Aorta (tissue), 5 donors: ENCODE data around the gene AFG1L. TPM values are rescaled to one million over a fixed set of nuclear protein-coding genes. Genes with fewer than 3 reads are reported as not detected.
"Not testable (repeated sequence)": the region's sequence is repeated elsewhere in the genome, so short reads cannot be mapped to it uniquely, and the experiment has no call there.

Experiments
- ATAC-seq: fragments of 200-7000 bp; cut with Tn5 transposase; one replicate; pipeline ENCODE4 v1.9.1; 2022; ENCODE audit warnings: moderate library complexity; ENCODE audit not compliant: low FRiP score
- DNase-seq, 2 donors: peaks; one replicate each; pipeline ENCODE4 v3.0.0-alpha.2; 2020
- H3K27ac ChIP-seq, 2 donors: one replicate each; pipeline ENCODE4 v1.5.1; 2013; ENCODE audit warnings: low read length in 2 of 2, mild to moderate bottlenecking in 2 of 2, moderate library complexity in 2 of 2, control low read depth in 1 of 2, inconsistent platforms in 1 of 2, low read depth in 1 of 2
- H3K27me3 ChIP-seq, 2 donors: one replicate each; pipeline ENCODE4 v1.6.1; 2013; ENCODE audit warnings: control low read depth in 1 of 2, low read length in 1 of 2, mild to moderate bottlenecking in 1 of 2, moderate library complexity in 1 of 2; ENCODE audit not compliant: insufficient read depth in 2 of 2, control insufficient read depth in 1 of 2
- H3K36me3 ChIP-seq, 2 donors: one replicate each; pipeline ENCODE4 v1.6.1; 2013; ENCODE audit warnings: control low read depth in 1 of 2, low read length in 1 of 2, mild to moderate bottlenecking in 1 of 2; ENCODE audit not compliant: insufficient read depth in 2 of 2, control insufficient read depth in 1 of 2
- H3K4me1 ChIP-seq, 2 donors: one replicate each; pipeline ENCODE4 v1.6.1; 2013; ENCODE audit warnings: low read length in 2 of 2, control low read depth in 1 of 2, mild to moderate bottlenecking in 1 of 2, moderate library complexity in 1 of 2; ENCODE audit not compliant: insufficient read depth in 2 of 2, control insufficient read depth in 1 of 2
- H3K4me3 ChIP-seq, 2 donors: one replicate each; pipeline ENCODE4 v1.5.1; 2013; ENCODE audit warnings: low read length in 2 of 2, control low read depth in 1 of 2, mild to moderate bottlenecking in 1 of 2
- H3K9me3 ChIP-seq: one replicate; pipeline ENCODE4 v1.6.1; 2013; ENCODE audit warnings: mild to moderate bottlenecking, low read length; ENCODE audit not compliant: control insufficient read depth
- WGBS, 2 donors: extraction: QIAGEN DNeasy Blood & Tissue Kit; methylation state at CpG; one replicate each; pipeline ENCODE4 v1.1.7; 2013; 5-methylcytosine and 5-hydroxymethylcytosine counted together
- intact Hi-C, 2 donors: fragments of 100-400 bp; cut with DNase I; formaldehyde crosslinking; loops; one replicate each; pipeline versions ENCODE4 v1.14.2 to v1.15.0; 2022
- polyA plus RNA-seq, 2 donors: library from polyadenylated mRNA; stranded (reverse); fragments of 200-250 nt; gene quantifications; one replicate each; pipeline ENCODE4 v1.2.3, GENCODE V29; 2013
- total RNA-seq, 2 donors: library from RNA; stranded (reverse); fragmentation: NEBNext Ultra II Directional; extraction: Animal tissue kit (Norgen Biotek cat#: 25700); gene quantifications; one replicate each; pipeline ENCODE4 v1.2.1, GENCODE V29; 2021
- donor health status: healthy with polysubstance abuse.
- donor health status: Bipolar disorder and iron deficiency.
- donor health status: DM: no; HTN: no; CAD: no.
- donor health status: DM: no; HTN: no; CAD: no.
- donor health status: DM: yes; HTN: yes; CAD: no.

The AFG1L gene
- total and polyA plus RNA-seq, 4 donors: 0.95 to 9.8 (median 5.4) TPM

GRCh38 chr6:108254433-108255410 lies 40.1 kb upstream of the AFG1L start:
- 92 to 97% methylated on average over 4 of the region's 4 CpGs for WGBS, 2 donors
- intact Hi-C loops: no loop called here
- ATAC-seq (no peak), DNase-seq (no peak)
- Histone ChIP-seq H3K36me3 (no peaks in the 10 kb centered on the region), H3K27ac (no peak overlapping the region), H3K4me3 (no peak overlapping the region), H3K4me1 (peaks cover 2 to 5% of the 10 kb centered on the region in 2 donors), H3K27me3 (no peaks in the 10 kb centered on the region), H3K9me3 (no peaks in the 10 kb centered on the region)

GRCh38 chr6:108260126-108260808 lies 34.6 kb upstream of the AFG1L start:
- Histone ChIP-seq H3K4me3 (peak overlapping the region; percentile 74 to 76), H3K36me3 (no peaks in the 10 kb centered on the region), H3K9me3 (no peaks in the 10 kb centered on the region), H3K27me3 (no peaks in the 10 kb centered on the region), H3K27ac (peak overlapping the region; percentile 17 to 89), H3K4me1 (peaks cover 0 to 2% of the 10 kb centered on the region in 2 donors)
- peak in 1 of 2 donors; percentile 67 for DNase-seq
- 0 to 1% methylated on average over 27 to 29 of the region's 29 CpGs for WGBS, 2 donors
- intact Hi-C loops: loop anchor here in 1 of 2 donors (2.0 to 5.0 kb wide), 3 partner anchors 35 to 185 kb away; partner anchors contain the start of genes AFG1L and OSTM1
- ATAC-seq: peak; percentile 48

GRCh38 chr6:108260809-108261569 lies 33.9 kb upstream of the AFG1L start, which contains the start of gene SNX3:
Gene SNX3 (minus strand): TSS chr6:108261040. CDS start chr6:108260921, 119 bp downstream.
- ATAC-seq (peak; percentile 98), DNase-seq (peak; percentile 97 to 98)
- H3K27ac ChIP-seq: peak within 1 kb of the TSS; percentile 17 to 89
- 0% methylated on average over 71 to 83 of the region's 83 CpGs for WGBS, 2 donors
- peak within 1 kb of the TSS; percentile 74 to 76 for H3K4me3 ChIP-seq
- no peaks in the 10 kb centered on the region for H3K36me3 ChIP-seq
- intact Hi-C loops: loop anchor here in 1 of 2 donors (2.0 to 5.0 kb wide), 3 partner anchors 34 to 186 kb away; partner anchors contain the start of genes AFG1L and OSTM1
- H3K27me3 ChIP-seq: no peaks in the 10 kb centered on the region
- no peaks in the 10 kb centered on the region for H3K9me3 ChIP-seq
- peaks cover 0 to 2% of the 10 kb centered on the region in 2 donors for H3K4me1 ChIP-seq

GRCh38 chr6:108263371-108263770 lies 31.5 kb upstream of the AFG1L start:
- no peaks in the 10 kb centered on the region for H3K9me3 ChIP-seq
- ATAC-seq (no peak), DNase-seq (no peak)
- no peaks in the 10 kb centered on the region for H3K27me3 ChIP-seq
- H3K36me3 ChIP-seq: no peaks in the 10 kb centered on the region
- no peak overlapping the region for H3K4me3 ChIP-seq
- intact Hi-C loops: loop anchor here in 1 of 2 donors (5.0 kb wide), 1 partner anchor 131 kb away; no protein-coding TSS in a partner anchor
- H3K4me1 ChIP-seq: no peaks in the 10 kb centered on the region
- no peak overlapping the region for H3K27ac ChIP-seq
- WGBS, 2 donors: 91 to 92% methylated on average over 2 of the region's 2 CpGs

GRCh38 chr6:108268845-108269244 lies 26.0 kb upstream of the AFG1L start:
- Histone ChIP-seq H3K27me3 (no peaks in the 10 kb centered on the region), H3K36me3 (no peaks in the 10 kb centered on the region), H3K4me3 (no peak overlapping the region), H3K9me3 (no peaks in the 10 kb centered on the region), H3K27ac (no peak overlapping the region), H3K4me1 (no peaks in the 10 kb centered on the region)
- 79 to 92% methylated on average over 3 of the region's 3 CpGs for WGBS, 2 donors
- no peak for DNase-seq
- no peak for ATAC-seq
- intact Hi-C loops: no loop called here

GRCh38 chr6:108269955-108270354 lies 24.9 kb upstream of the AFG1L start:
- ATAC-seq, H3K36me3 ChIP-seq, H3K4me3 ChIP-seq, H3K27me3 ChIP-seq, DNase-seq, H3K4me1 ChIP-seq, H3K27ac ChIP-seq, H3K9me3 ChIP-seq, intact Hi-C loops: not testable (repeated sequence)
- WGBS, 2 donors: 92 to 93% methylated on average over 20 to 31 of the region's 31 CpGs

- Histone ChIP-seq H3K4me1 (no peaks in the 10 kb centered on the region), H3K27me3 (no peaks in the 10 kb centered on the region), H3K9me3 (no peaks in the 10 kb centered on the region), H3K27ac (no peak overlapping the region), H3K4me3 (no peak overlapping the region), H3K36me3 (no peaks in the 10 kb centered on the region)
- DNase-seq: no peak
- WGBS, 2 donors: 73 to 82% methylated on average over 2 of the region's 2 CpGs
- ATAC-seq: no peak
- intact Hi-C loops: no loop called here
These were observed 20.3 kb upstream of the AFG1L start for GRCh38 chr6:108274546-108274945.

- no peaks in the 10 kb centered on the region for H3K36me3 ChIP-seq
- no peaks in the 10 kb centered on the region for H3K27me3 ChIP-seq
- intact Hi-C loops: no loop called here
- ATAC-seq (no peak), DNase-seq (no peak)
- WGBS, 2 donors: 62 to 71% methylated on average over 2 of the region's 2 CpGs
- no peak overlapping the region for H3K27ac ChIP-seq
- H3K4me1 ChIP-seq: no peaks in the 10 kb centered on the region
- H3K9me3 ChIP-seq: no peaks in the 10 kb centered on the region
- no peak overlapping the region for H3K4me3 ChIP-seq
These were observed 18.9 kb upstream of the AFG1L start for GRCh38 chr6:108275976-108276375.
